Panc1 (cell line): ENCODE data around the gene PCNT.

Experiments used
- POLR2AphosphoS5 ChIP-seq: IDR thresholded peaks from 2 replicates; pipeline ENCODE4 v1.6.1; 2012; ENCODE audit warnings: mild to moderate bottlenecking, low read depth, low read length, moderate library complexity
- SIN3A ChIP-seq: IDR thresholded peaks from 2 replicates; pipeline ENCODE4 v1.6.1; 2012; ENCODE audit warnings: low read depth, mild to moderate bottlenecking, low read length, moderate library complexity, borderline replicate concordance; ENCODE audit not compliant: insufficient read depth

DNA sequence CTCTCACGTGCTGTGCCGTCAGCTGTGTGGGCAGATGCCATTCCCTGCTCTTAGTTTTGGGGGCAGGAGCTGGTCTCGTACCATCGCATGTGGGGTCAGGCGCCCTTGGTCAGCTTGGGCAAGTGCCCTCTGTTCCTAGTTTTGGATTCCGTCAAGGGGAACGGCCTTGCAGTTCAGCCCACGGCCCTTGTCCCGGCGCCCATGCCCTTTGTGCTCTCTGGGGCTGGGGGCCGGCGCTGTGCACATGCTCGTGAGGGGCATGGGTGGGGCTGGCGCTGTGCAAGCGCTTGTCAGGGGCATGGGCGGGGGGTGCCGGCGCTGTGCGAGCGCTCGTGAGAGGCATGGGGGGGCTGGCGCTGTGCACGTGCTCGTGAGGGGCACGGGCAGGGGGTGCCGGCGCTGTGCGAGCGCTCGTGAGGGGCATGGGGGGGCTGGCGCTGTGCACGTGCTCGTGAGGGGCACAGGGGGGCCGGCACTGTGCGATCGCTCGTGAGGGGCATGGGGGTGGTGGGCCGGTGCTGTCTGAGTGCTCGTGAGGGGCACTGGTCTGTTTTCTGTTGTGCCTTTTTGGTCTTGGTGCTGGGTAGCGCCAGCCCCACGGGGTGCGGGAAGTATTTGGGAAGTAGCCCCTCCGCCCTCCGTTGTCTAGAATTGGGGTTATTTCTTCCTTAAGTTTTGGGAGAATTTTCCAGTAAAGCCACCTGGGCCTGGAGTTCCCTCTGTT is 105.2 kb downstream of the PCNT start:
- TF ChIP-seq SIN3A (no peak), POLR2AphosphoS5 (no peak)
